Measurements from ENCODE around the gene STX8. TPM values are rescaled to one million over a fixed set of nuclear protein-coding genes. Genes with fewer than 3 reads are reported as not detected.

Gene STX8
- polyA plus RNA-seq, 1 experiment, result 103 TPM

GRCh38 chr17:9256361-9256750 lies 319.3 kb downstream of the STX8 start:
- TF ChIP-seq, protein P1, sequence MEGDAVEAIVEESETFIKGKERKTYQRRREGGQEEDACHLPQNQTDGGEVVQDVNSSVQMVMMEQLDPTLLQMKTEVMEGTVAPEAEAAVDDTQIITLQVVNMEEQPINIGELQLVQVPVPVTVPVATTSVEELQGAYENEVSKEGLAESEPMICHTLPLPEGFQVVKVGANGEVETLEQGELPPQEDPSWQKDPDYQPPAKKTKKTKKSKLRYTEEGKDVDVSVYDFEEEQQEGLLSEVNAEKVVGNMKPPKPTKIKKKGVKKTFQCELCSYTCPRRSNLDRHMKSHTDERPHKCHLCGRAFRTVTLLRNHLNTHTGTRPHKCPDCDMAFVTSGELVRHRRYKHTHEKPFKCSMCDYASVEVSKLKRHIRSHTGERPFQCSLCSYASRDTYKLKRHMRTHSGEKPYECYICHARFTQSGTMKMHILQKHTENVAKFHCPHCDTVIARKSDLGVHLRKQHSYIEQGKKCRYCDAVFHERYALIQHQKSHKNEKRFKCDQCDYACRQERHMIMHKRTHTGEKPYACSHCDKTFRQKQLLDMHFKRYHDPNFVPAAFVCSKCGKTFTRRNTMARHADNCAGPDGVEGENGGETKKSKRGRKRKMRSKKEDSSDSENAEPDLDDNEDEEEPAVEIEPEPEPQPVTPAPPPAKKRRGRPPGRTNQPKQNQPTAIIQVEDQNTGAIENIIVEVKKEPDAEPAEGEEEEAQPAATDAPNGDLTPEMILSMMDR (IDR thresholded peaks at IDR 0.05; ENCODE audit: low read depth, low read length), result no peak
- no peak overlapping the region for H3K4me3 ChIP-seq (ENCODE audit: low read depth, low read length)
- H3K9me3 ChIP-seq (ENCODE audit: control insufficient read depth, insufficient read depth, low read length), result no peaks in the 10 kb centered on the region; the same call in 1 of the 2 replicates
- POLR2A ChIA-PET, result no interaction called here
- DNase-seq (ENCODE audit: low read depth, low spot score), result no peak
- H3K27ac ChIP-seq (ENCODE audit: low read depth, low read length), result no peak overlapping the region
- CTCF ChIA-PET, result interaction anchor here (0.7 to 1.2 kb wide), 2 partner anchors 12 to 90 kb away, joined by 3 to 5 read pairs; no protein-coding TSS in a partner anchor
- H3K27me3 ChIP-seq (ENCODE audit: control insufficient read depth, insufficient read depth, low read length), result no peaks in the 10 kb centered on the region

DNA sequence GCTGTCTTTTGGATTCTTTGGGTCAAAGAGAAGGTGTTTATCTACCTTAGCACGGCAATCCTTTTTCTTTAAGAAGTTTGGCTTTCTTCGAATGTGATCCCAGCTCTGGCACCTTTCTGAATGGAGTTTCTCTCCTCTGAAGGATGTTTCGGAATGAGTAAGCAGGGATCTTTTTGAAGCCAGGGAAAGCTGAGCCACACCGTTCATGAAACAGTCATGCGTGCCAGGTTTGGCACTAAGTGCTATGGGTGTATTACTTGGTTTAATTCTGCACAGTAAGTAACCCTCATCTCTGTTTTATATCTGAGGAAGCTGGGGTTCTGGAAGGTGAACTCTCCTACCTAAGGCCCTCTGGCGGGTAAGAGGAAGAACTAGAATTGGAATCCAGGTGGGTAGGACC lies 319.8 kb downstream of the STX8 start:
- ChIA-PET POLR2A (no interaction called here), CTCF (interaction anchor here (1.2 kb wide), 1 partner anchor 13 kb away, joined by 5 read pairs; no protein-coding TSS in a partner anchor)
- no peaks in the 10 kb centered on the region; the same call in 1 of the 2 replicates for H3K9me3 ChIP-seq (ENCODE audit: control insufficient read depth, insufficient read depth, low read length)
- H3K27me3 ChIP-seq (ENCODE audit: control insufficient read depth, insufficient read depth, low read length), result no peaks in the 10 kb centered on the region
- DNase-seq (ENCODE audit: low read depth, low spot score), result no peak
- TF ChIP-seq, protein P1 (IDR thresholded peaks at IDR 0.05; ENCODE audit: low read depth, low read length), result no peak
- no peak overlapping the region for H3K4me3 ChIP-seq (ENCODE audit: low read depth, low read length)
- no peak overlapping the region for H3K27ac ChIP-seq (ENCODE audit: low read depth, low read length)

- Histone ChIP-seq H3K27ac (ENCODE audit: low read depth, low read length) (no peak overlapping the region), H3K9me3 (ENCODE audit: control insufficient read depth, insufficient read depth, low read length) (no peaks in the 10 kb centered on the region; the same call in 1 of the 2 replicates), H3K4me3 (ENCODE audit: low read depth, low read length) (no peak overlapping the region), H3K27me3 (ENCODE audit: control insufficient read depth, insufficient read depth, low read length) (no peaks in the 10 kb centered on the region)
- no peak for DNase-seq (ENCODE audit: low read depth, low spot score)
- ChIA-PET POLR2A (no interaction called here), CTCF (no interaction called here)
- TF ChIP-seq, protein P1 (IDR thresholded peaks at IDR 0.05; ENCODE audit: low read depth, low read length), result no peak
Observed at GRCh38 chr17:9254841-9255240, 320.8 kb downstream of the STX8 start.

DNA sequence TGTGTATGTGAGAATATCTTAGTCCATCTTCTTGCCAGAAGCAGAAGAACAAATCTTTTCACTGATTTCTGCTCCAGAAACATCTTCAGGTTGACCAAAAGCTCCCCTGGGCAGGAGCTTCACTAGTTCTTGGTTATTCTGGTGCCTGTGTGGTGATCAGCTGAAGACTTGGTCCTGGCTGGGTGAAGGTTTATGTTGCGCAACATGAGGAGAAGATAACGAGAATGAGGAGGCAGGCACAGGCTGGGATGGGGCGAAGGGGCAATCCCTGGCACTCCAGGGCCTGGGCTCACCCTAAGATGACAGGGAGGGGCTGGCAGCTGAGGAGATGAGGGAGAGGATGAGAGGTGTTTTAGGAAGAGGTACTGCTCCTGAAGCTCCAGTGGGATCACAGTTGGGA lies 322.3 kb downstream of the STX8 start:
- no peak for DNase-seq (ENCODE audit: low read depth, low spot score)
- Histone ChIP-seq H3K27me3 (ENCODE audit: control insufficient read depth, insufficient read depth, low read length) (no peaks in the 10 kb centered on the region), H3K4me3 (ENCODE audit: low read depth, low read length) (no peak overlapping the region), H3K27ac (ENCODE audit: low read depth, low read length) (no peak overlapping the region), H3K9me3 (ENCODE audit: control insufficient read depth, insufficient read depth, low read length) (no peaks in the 10 kb centered on the region; the same call in 1 of the 2 replicates)
- ChIA-PET CTCF (no interaction called here), POLR2A (no interaction called here)
- TF ChIP-seq, protein P1 (IDR thresholded peaks at IDR 0.05; ENCODE audit: low read depth, low read length), result no peak

DNA sequence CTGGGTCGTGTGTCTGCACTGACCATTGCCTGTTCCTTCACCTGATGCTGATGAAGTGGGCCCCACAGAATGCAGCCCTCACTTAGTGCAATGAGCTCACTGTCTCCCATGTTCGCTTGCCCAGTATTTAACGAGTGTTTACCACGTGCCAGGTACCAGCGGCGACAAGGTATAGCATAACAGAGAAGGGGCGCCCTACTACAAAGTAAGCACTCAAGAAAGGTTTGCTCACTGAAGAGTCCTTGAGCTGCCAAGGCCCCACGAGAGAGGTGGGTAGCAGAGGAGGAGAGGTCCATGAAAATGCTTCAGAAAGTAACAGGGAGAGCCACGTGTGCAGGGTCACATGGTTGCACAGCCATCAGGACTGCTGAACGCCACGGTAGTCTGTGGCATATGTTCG lies 324.3 kb downstream of the STX8 start:
- no peak for DNase-seq (ENCODE audit: low read depth, low spot score)
- no peak overlapping the region for H3K4me3 ChIP-seq (ENCODE audit: low read depth, low read length)
- TF ChIP-seq, protein P1 (IDR thresholded peaks at IDR 0.05; ENCODE audit: low read depth, low read length), result no peak
- H3K27me3 ChIP-seq (ENCODE audit: control insufficient read depth, insufficient read depth, low read length), result no peaks in the 10 kb centered on the region
- CTCF ChIA-PET, result interaction anchor here (0.5 kb wide), 1 partner anchor 97 kb away, joined by 6 read pairs; no protein-coding TSS in a partner anchor
- no peak overlapping the region for H3K27ac ChIP-seq (ENCODE audit: low read depth, low read length)
- no peaks in the 10 kb centered on the region; the same call in 1 of the 2 replicates for H3K9me3 ChIP-seq (ENCODE audit: control insufficient read depth, insufficient read depth, low read length)
- POLR2A ChIA-PET, result interaction anchor here (0.6 kb wide), 1 partner anchor 64 kb away, joined by 4 read pairs; no protein-coding TSS in a partner anchor
